Peyer's patch (tissue), 4 donors: Measurements from ENCODE around the gene HDGFL1. TPM values are rescaled to one million over a fixed set of nuclear protein-coding genes. Genes with fewer than 3 reads are reported as not detected.

ENCODE experiments used
- DNase-seq, 3 donors: peaks; one replicate each; pipeline ENCODE4 v3.0.0-alpha.2; 2017 to 2019
- H3K27ac ChIP-seq, 4 donors: fragments of 200-600 bp; sonication (generic); one replicate each; pipeline ENCODE4 v1.5.1; 2016 to 2019
- H3K27me3 ChIP-seq, 2 donors: fragments of 200-600 bp; sonication (generic); one replicate each; pipeline ENCODE4 v1.5.1; 2019
- H3K36me3 ChIP-seq, 3 donors: fragments of 200-600 bp; sonication (generic); one replicate each; pipeline ENCODE4 v1.5.1; 2016 to 2019
- H3K4me1 ChIP-seq, 4 donors: fragments of 200-600 bp; sonication (generic); one replicate each; pipeline ENCODE4 v1.5.1; 2016 to 2019
- H3K4me3 ChIP-seq, 4 donors: fragments of 200-600 bp; sonication (generic); 1 replicate in 3 of 4; 2 replicates in 1 of 4; pipeline ENCODE4 v1.5.1; 2016 to 2019; ENCODE audit warnings: mild to moderate bottlenecking in 1 of 4
- H3K9me3 ChIP-seq, 4 donors: fragments of 200-600 bp; sonication (generic); one replicate each; pipeline ENCODE4 v1.5.1; 2016 to 2019; ENCODE audit warnings: mild to moderate bottlenecking in 1 of 4
- CTCF ChIP-seq, 6 experiments: fragments of 450-650 bp in 4 of 6; fragments of 200-600 bp in 2 of 6; sonication (generic) in 1 of 6; IDR thresholded peaks; one replicate each; pipeline ENCODE4 v1.5.1; 2017 to 2019; ENCODE audit warnings: antibody characterized with exemption in 6 of 6, mild to moderate bottlenecking in 3 of 6, moderate library complexity in 1 of 6
- POLR2A ChIP-seq, 2 donors: fragments of 450-650 bp; IDR thresholded peaks; one replicate each; pipeline ENCODE4 v1.5.1; 2017; ENCODE audit warnings: antibody characterized with exemption in 2 of 2, mild to moderate bottlenecking in 2 of 2, moderate library complexity in 2 of 2
- total RNA-seq, 4 donors: library from RNA; depleted of rRNA; stranded (reverse); fragments of >200 nt; gene quantifications; one replicate each; pipeline ENCODE4 v1.1.0, GENCODE V29; 2016

HDGFL1 gene
- not detected for total RNA-seq

- no peak for DNase-seq
- Histone ChIP-seq H3K9me3 (peaks cover 0 to 4% (median 0%) of the 10 kb centered on the region in 4 donors), H3K27ac (no peak within 1 kb of the TSS), H3K4me3 (no peak within 1 kb of the TSS), H3K4me1 (no peaks in the 10 kb centered on the region), H3K27me3 (no peaks in the 10 kb centered on the region), H3K36me3 (no peaks in the 10 kb centered on the region)
- no peak for TF ChIP-seq CTCF (IDR thresholded peaks at IDR 0.05)
- no peak for TF ChIP-seq POLR2A (IDR thresholded peaks at IDR 0.05)
These were observed at the start of gene HDGFL1 for GRCh38 chr6:22569281-22570184. Gene HDGFL1, plus strand, starts transcription at chr6:22569566. Its CDS starts 10 bp downstream, at chr6:22569576.

- TF ChIP-seq POLR2A (IDR thresholded peaks at IDR 0.05) (no peak), CTCF (IDR thresholded peaks at IDR 0.05) (no peak)
- Histone ChIP-seq H3K4me1 (no peaks in the 10 kb centered on the region), H3K27me3 (no peaks in the 10 kb centered on the region), H3K27ac (no peak overlapping the region), H3K9me3 (no peaks in the 10 kb centered on the region), H3K4me3 (no peak overlapping the region), H3K36me3 (no peaks in the 10 kb centered on the region)
- DNase-seq: no peak
These were observed 48.3 kb upstream of the HDGFL1 start for GRCh38 chr6:22521035-22521434.

DNA sequence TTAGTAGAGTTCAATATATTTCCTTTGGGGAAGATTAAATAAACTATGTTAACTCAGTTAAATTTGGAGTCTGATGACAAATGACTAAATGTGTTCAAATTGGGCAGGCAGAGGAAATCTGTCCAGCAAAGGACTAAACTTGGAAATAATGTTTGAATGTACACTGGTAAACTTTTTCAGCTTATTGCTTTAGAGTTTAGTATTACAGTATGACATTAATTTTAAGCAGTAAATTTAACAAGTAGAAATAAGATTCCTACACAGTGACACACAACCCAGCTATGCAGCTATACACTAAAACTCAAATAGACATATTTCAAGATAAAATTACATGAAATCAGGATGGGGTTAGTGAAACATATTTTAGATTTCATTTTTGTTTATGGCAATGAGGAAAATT is 42.6 kb upstream of the HDGFL1 start:
- Histone ChIP-seq H3K27ac (no peak overlapping the region), H3K4me3 (no peak overlapping the region), H3K27me3 (no peaks in the 10 kb centered on the region), H3K4me1 (no peaks in the 10 kb centered on the region), H3K36me3 (no peaks in the 10 kb centered on the region), H3K9me3 (no peaks in the 10 kb centered on the region)
- DNase-seq: no peak
- TF ChIP-seq POLR2A (IDR thresholded peaks at IDR 0.05) (no peak), CTCF (IDR thresholded peaks at IDR 0.05) (no peak)

GRCh38 chr6:22529866-22530265 is 39.5 kb upstream of the HDGFL1 start:
- TF ChIP-seq POLR2A (IDR thresholded peaks at IDR 0.05) (no peak), CTCF (IDR thresholded peaks at IDR 0.05) (no peak)
- Histone ChIP-seq H3K9me3 (no peaks in the 10 kb centered on the region), H3K36me3 (no peaks in the 10 kb centered on the region), H3K4me1 (no peaks in the 10 kb centered on the region), H3K27me3 (no peaks in the 10 kb centered on the region), H3K27ac (no peak overlapping the region), H3K4me3 (no peak overlapping the region)
- no peak for DNase-seq

DNA sequence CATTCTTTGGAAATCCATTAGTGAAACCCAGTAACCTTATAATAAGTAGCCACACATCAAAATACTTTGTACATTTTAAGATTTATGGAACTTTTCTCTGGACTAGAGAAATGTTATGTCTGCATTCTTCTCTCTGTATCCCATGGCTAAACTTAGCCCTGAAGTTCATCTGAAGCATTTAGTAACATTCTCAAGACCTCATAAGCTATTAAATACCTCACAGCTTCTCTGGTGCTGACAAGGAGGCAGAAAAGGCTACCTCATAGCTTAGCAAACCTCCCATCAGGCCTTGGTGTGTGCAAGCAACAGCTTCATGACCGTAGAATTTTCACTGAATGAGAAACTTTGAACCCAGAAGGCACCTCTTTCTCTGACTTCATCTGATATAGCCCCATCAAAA is 38.9 kb upstream of the HDGFL1 start:
- Histone ChIP-seq H3K27me3 (no peaks in the 10 kb centered on the region), H3K36me3 (no peaks in the 10 kb centered on the region), H3K9me3 (no peaks in the 10 kb centered on the region), H3K27ac (no peak overlapping the region), H3K4me1 (no peaks in the 10 kb centered on the region), H3K4me3 (no peak overlapping the region)
- no peak for DNase-seq
- TF ChIP-seq CTCF (IDR thresholded peaks at IDR 0.05) (no peak), POLR2A (IDR thresholded peaks at IDR 0.05) (no peak)
